ENCODE measurements around the gene CLASP2. TPM values are rescaled to one million over a fixed set of nuclear protein-coding genes. Genes with fewer than 3 reads are reported as not detected.
"Not testable (repeated sequence)": the region's sequence is repeated elsewhere in the genome, so short reads cannot be mapped to it uniquely, and the experiment has no call there.

Gene CLASP2
- 1 to 10 TPM; 7.2 to 8.3 TPM for polyA plus RNA-seq

- no peaks in the 10 kb centered on the region for H3K27me3 ChIP-seq (ENCODE audit: control insufficient read depth in 1 of 2, insufficient read depth in 2 of 2, low read length in 2 of 2)
- no peaks in the 10 kb centered on the region for H3K4me1 ChIP-seq (ENCODE audit: control insufficient read depth in 2 of 2, insufficient read depth in 2 of 2, low read length in 1 of 2)
- WGBS, 2 donors = 0% methylated on average over 67 to 68 of the region's 68 CpGs
- H3K27ac ChIP-seq (ENCODE audit: low read depth in 2 of 2, low read length in 1 of 2) = peak within 1 kb of the TSS; percentile 95 to 99
- no peaks in the 10 kb centered on the region for H3K36me3 ChIP-seq (ENCODE audit: control insufficient read depth in 2 of 2, insufficient read depth in 2 of 2, low read length in 1 of 2)
- peak within 1 kb of the TSS; percentile 70 to 91 for H3K4me3 ChIP-seq (ENCODE audit: low read depth in 1 of 2, low read length in 2 of 2)
- H3K9me3 ChIP-seq (ENCODE audit: control insufficient read depth in 2 of 2, insufficient read depth in 1 of 2, low read depth in 1 of 2, low read length in 1 of 2) = no peaks in the 10 kb centered on the region
Observed at GRCh38 chr3:33717866-33718594, at the start of gene CLASP2. Gene CLASP2, minus strand, starts transcription at chr3:33718254. Its CDS starts 252 bp downstream, at chr3:33718002.

- WGBS, 2 donors = 62 to 77% methylated on average over 2 of the region's 2 CpGs
- no peak overlapping the region for H3K27ac ChIP-seq (ENCODE audit: low read depth in 2 of 2, low read length in 1 of 2)
- no peaks in the 10 kb centered on the region for H3K4me1 ChIP-seq (ENCODE audit: control insufficient read depth in 2 of 2, insufficient read depth in 2 of 2, low read length in 1 of 2)
- H3K4me3 ChIP-seq (ENCODE audit: low read depth in 1 of 2, low read length in 2 of 2) = no peak overlapping the region
- H3K9me3 ChIP-seq (ENCODE audit: control insufficient read depth in 2 of 2, insufficient read depth in 1 of 2, low read depth in 1 of 2, low read length in 1 of 2) = no peaks in the 10 kb centered on the region
- H3K36me3 ChIP-seq (ENCODE audit: control insufficient read depth in 2 of 2, insufficient read depth in 2 of 2, low read length in 1 of 2) = no peaks in the 10 kb centered on the region
- no peaks in the 10 kb centered on the region for H3K27me3 ChIP-seq (ENCODE audit: control insufficient read depth in 1 of 2, insufficient read depth in 2 of 2, low read length in 2 of 2)
Observed at GRCh38 chr3:33758864-33759263, 40.8 kb upstream of the CLASP2 start.

GRCh38 chr3:33758281-33758680, 40.2 kb upstream of the CLASP2 start:
- Histone ChIP-seq H3K4me1 (ENCODE audit: control insufficient read depth in 2 of 2, insufficient read depth in 2 of 2, low read length in 1 of 2) (no peaks in the 10 kb centered on the region), H3K9me3 (ENCODE audit: control insufficient read depth in 2 of 2, insufficient read depth in 1 of 2, low read depth in 1 of 2, low read length in 1 of 2) (peaks cover 0 to under 1% of the 10 kb centered on the region in 2 donors), H3K36me3 (ENCODE audit: control insufficient read depth in 2 of 2, insufficient read depth in 2 of 2, low read length in 1 of 2) (no peaks in the 10 kb centered on the region), H3K27ac (ENCODE audit: low read depth in 2 of 2, low read length in 1 of 2) (no peak overlapping the region), H3K27me3 (ENCODE audit: control insufficient read depth in 1 of 2, insufficient read depth in 2 of 2, low read length in 2 of 2) (no peaks in the 10 kb centered on the region), H3K4me3 (ENCODE audit: low read depth in 1 of 2, low read length in 2 of 2) (no peak overlapping the region)

GRCh38 chr3:33754391-33754790, 36.3 kb upstream of the CLASP2 start:
- not testable (repeated sequence) for H3K36me3 ChIP-seq (ENCODE audit: control insufficient read depth in 2 of 2, insufficient read depth in 2 of 2, low read length in 1 of 2); H3K27ac ChIP-seq (ENCODE audit: low read depth in 2 of 2, low read length in 1 of 2); H3K4me3 ChIP-seq (ENCODE audit: low read depth in 1 of 2, low read length in 2 of 2); H3K9me3 ChIP-seq (ENCODE audit: control insufficient read depth in 2 of 2, insufficient read depth in 1 of 2, low read depth in 1 of 2, low read length in 1 of 2); H3K4me1 ChIP-seq (ENCODE audit: control insufficient read depth in 2 of 2, insufficient read depth in 2 of 2, low read length in 1 of 2); H3K27me3 ChIP-seq (ENCODE audit: control insufficient read depth in 1 of 2, insufficient read depth in 2 of 2, low read length in 2 of 2)
- 86 to 90% methylated on average over 1 of the region's 1 CpG for WGBS, 2 donors

GRCh38 chr3:33751336-33751735, 33.3 kb upstream of the CLASP2 start:
- no peak overlapping the region for H3K4me3 ChIP-seq (ENCODE audit: low read depth in 1 of 2, low read length in 2 of 2)
- H3K4me1 ChIP-seq (ENCODE audit: control insufficient read depth in 2 of 2, insufficient read depth in 2 of 2, low read length in 1 of 2) = no peaks in the 10 kb centered on the region
- H3K36me3 ChIP-seq (ENCODE audit: control insufficient read depth in 2 of 2, insufficient read depth in 2 of 2, low read length in 1 of 2) = no peaks in the 10 kb centered on the region
- H3K9me3 ChIP-seq (ENCODE audit: control insufficient read depth in 2 of 2, insufficient read depth in 1 of 2, low read depth in 1 of 2, low read length in 1 of 2) = peaks cover 0 to 2% of the 10 kb centered on the region in 2 donors
- H3K27ac ChIP-seq (ENCODE audit: low read depth in 2 of 2, low read length in 1 of 2) = no peak overlapping the region
- H3K27me3 ChIP-seq (ENCODE audit: control insufficient read depth in 1 of 2, insufficient read depth in 2 of 2, low read length in 2 of 2) = no peaks in the 10 kb centered on the region
- WGBS, 2 donors = 61 to 74% methylated on average over 2 of the region's 2 CpGs

- H3K9me3 ChIP-seq (ENCODE audit: control insufficient read depth in 2 of 2, insufficient read depth in 1 of 2, low read depth in 1 of 2, low read length in 1 of 2) = peaks cover 0 to 2% of the 10 kb centered on the region in 2 donors
- no peak overlapping the region for H3K4me3 ChIP-seq (ENCODE audit: low read depth in 1 of 2, low read length in 2 of 2)
- H3K27ac ChIP-seq (ENCODE audit: low read depth in 2 of 2, low read length in 1 of 2) = no peak overlapping the region
- no peaks in the 10 kb centered on the region for H3K4me1 ChIP-seq (ENCODE audit: control insufficient read depth in 2 of 2, insufficient read depth in 2 of 2, low read length in 1 of 2)
- 93 to 96% methylated on average over 3 of the region's 3 CpGs for WGBS, 2 donors
- H3K36me3 ChIP-seq (ENCODE audit: control insufficient read depth in 2 of 2, insufficient read depth in 2 of 2, low read length in 1 of 2) = no peaks in the 10 kb centered on the region
- H3K27me3 ChIP-seq (ENCODE audit: control insufficient read depth in 1 of 2, insufficient read depth in 2 of 2, low read length in 2 of 2) = no peaks in the 10 kb centered on the region
Observed at GRCh38 chr3:33750211-33750548, 32.1 kb upstream of the CLASP2 start.

GRCh38 chr3:33749546-33750210, 31.6 kb upstream of the CLASP2 start:
- no peaks in the 10 kb centered on the region for H3K27me3 ChIP-seq (ENCODE audit: control insufficient read depth in 1 of 2, insufficient read depth in 2 of 2, low read length in 2 of 2)
- no peak overlapping the region for H3K27ac ChIP-seq (ENCODE audit: low read depth in 2 of 2, low read length in 1 of 2)
- 36 to 44% methylated on average over 2 of the region's 2 CpGs for WGBS, 2 donors
- no peaks in the 10 kb centered on the region for H3K4me1 ChIP-seq (ENCODE audit: control insufficient read depth in 2 of 2, insufficient read depth in 2 of 2, low read length in 1 of 2)
- H3K4me3 ChIP-seq (ENCODE audit: low read depth in 1 of 2, low read length in 2 of 2) = no peak overlapping the region
- H3K9me3 ChIP-seq (ENCODE audit: control insufficient read depth in 2 of 2, insufficient read depth in 1 of 2, low read depth in 1 of 2, low read length in 1 of 2) = peaks cover 0 to 2% of the 10 kb centered on the region in 2 donors
- H3K36me3 ChIP-seq (ENCODE audit: control insufficient read depth in 2 of 2, insufficient read depth in 2 of 2, low read length in 1 of 2) = no peaks in the 10 kb centered on the region

GRCh38 chr3:33746416-33747116, 28.5 kb upstream of the CLASP2 start:
- 69 to 74% methylated on average over 7 of the region's 7 CpGs for WGBS, 2 donors
- no peaks in the 10 kb centered on the region for H3K9me3 ChIP-seq (ENCODE audit: control insufficient read depth in 2 of 2, insufficient read depth in 1 of 2, low read depth in 1 of 2, low read length in 1 of 2)

GRCh38 chr3:33737146-33737545, 19.1 kb upstream of the CLASP2 start:
- H3K4me3 ChIP-seq (ENCODE audit: low read depth in 1 of 2, low read length in 2 of 2) = no peak overlapping the region
- peaks cover 0 to 3% of the 10 kb centered on the region in 2 donors for H3K9me3 ChIP-seq (ENCODE audit: control insufficient read depth in 2 of 2, insufficient read depth in 1 of 2, low read depth in 1 of 2, low read length in 1 of 2)
- H3K4me1 ChIP-seq (ENCODE audit: control insufficient read depth in 2 of 2, insufficient read depth in 2 of 2, low read length in 1 of 2) = no peaks in the 10 kb centered on the region
- H3K36me3 ChIP-seq (ENCODE audit: control insufficient read depth in 2 of 2, insufficient read depth in 2 of 2, low read length in 1 of 2) = no peaks in the 10 kb centered on the region
- H3K27ac ChIP-seq (ENCODE audit: low read depth in 2 of 2, low read length in 1 of 2) = no peak overlapping the region
- 59 to 64% methylated on average over 1 of the region's 1 CpG for WGBS, 2 donors
- no peaks in the 10 kb centered on the region for H3K27me3 ChIP-seq (ENCODE audit: control insufficient read depth in 1 of 2, insufficient read depth in 2 of 2, low read length in 2 of 2)

More at GRCh38 chr3:33746416-33747116, 28.5 kb upstream of the CLASP2 start:
- Histone ChIP-seq H3K27me3 (ENCODE audit: control insufficient read depth in 1 of 2, insufficient read depth in 2 of 2, low read length in 2 of 2) (no peaks in the 10 kb centered on the region), H3K27ac (ENCODE audit: low read depth in 2 of 2, low read length in 1 of 2) (no peak overlapping the region), H3K4me3 (ENCODE audit: low read depth in 1 of 2, low read length in 2 of 2) (no peak overlapping the region), H3K4me1 (ENCODE audit: control insufficient read depth in 2 of 2, insufficient read depth in 2 of 2, low read length in 1 of 2) (no peaks in the 10 kb centered on the region), H3K36me3 (ENCODE audit: control insufficient read depth in 2 of 2, insufficient read depth in 2 of 2, low read length in 1 of 2) (no peaks in the 10 kb centered on the region)
